ENCODE data around the gene MPND. TPM values are rescaled to one million over a fixed set of nuclear protein-coding genes. Genes with fewer than 3 reads are reported as not detected.

The MPND gene
- total RNA-seq, 1 experiment from 2014 or later: 37.0 TPM

- peaks cover 10 to 20% of the 10 kb centered on the region in 2 experiments for H3K4me1 Mint-ChIP-seq
- DNase-seq: no peak
- Histone ChIP-seq H2BK12ac (ENCODE audit: insufficient read length, low read depth, low read length) (no peak overlapping the region), H3K56ac (ENCODE audit: insufficient read length, low read depth, low read length) (no peak overlapping the region), H2AK5ac (ENCODE audit: insufficient read length, low read length) (no peak overlapping the region), H3K9me3 (ENCODE audit: control insufficient read depth, low read depth, low read length) (no peaks in the 10 kb centered on the region), H3K27ac (ENCODE audit: insufficient read length, low read depth, low read length) (no peak overlapping the region), H4K8ac (replicated peaks; ENCODE audit: insufficient read length, low read depth, low read length) (no peak overlapping the region), H3K4me2 (ENCODE audit: insufficient read depth, insufficient read length, low read length) (no peak overlapping the region), H3T11ph (ENCODE audit: low read length) (no peak overlapping the region), H4K91ac (ENCODE audit: insufficient read length, low read depth, low read length) (no peak overlapping the region), H4K20me1 (ENCODE audit: control insufficient read depth, insufficient read depth, insufficient read length) (no peaks in the 10 kb centered on the region), H2BK5ac (ENCODE audit: insufficient read length, low read length) (no peak overlapping the region), H2AFZ (ENCODE audit: low read length) (no peak overlapping the region), H3K4me1 (ENCODE audit: insufficient read depth, low read length) (no peaks in the 10 kb centered on the region; the same call in 1 of the 2 replicates), H3K9ac (ENCODE audit: extremely low read depth, insufficient read length, low read length) (no peak overlapping the region), H2BK20ac (ENCODE audit: low read depth, low read length, poor library complexity, severe bottlenecking) (no peak overlapping the region), H3K18ac (ENCODE audit: insufficient read length, low read depth, low read length) (peak overlapping the region; percentile 12), H3K23ac (ENCODE audit: insufficient read length, low read depth, low read length) (no peak overlapping the region), H2BK120ac (ENCODE audit: low read depth, low read length, poor library complexity, severe bottlenecking) (no peak overlapping the region), H3K27me3 (ENCODE audit: insufficient read depth, low read length) (no peaks in the 10 kb centered on the region), H4K5ac (ENCODE audit: insufficient read length, low read depth, low read length) (no peak overlapping the region), H3K23me2 (ENCODE audit: insufficient read length, low read depth, low read length, poor library complexity, severe bottlenecking) (no peaks in the 10 kb centered on the region), H2BK15ac (ENCODE audit: low read depth, low read length) (no peak overlapping the region), H3K4ac (ENCODE audit: low read depth, low read length) (no peak overlapping the region), H3K14ac (ENCODE audit: insufficient read depth, low read length) (no peak overlapping the region), H3K79me2 (ENCODE audit: insufficient read depth, low read length) (no peaks in the 10 kb centered on the region), H3K79me1 (ENCODE audit: insufficient read depth, low read depth, low read length, poor library complexity, severe bottlenecking) (no peaks in the 10 kb centered on the region)
- TF ChIP-seq CTCF (conservative IDR thresholded peaks at IDR 0.05): no peak
- H3K27me3 Mint-ChIP-seq (ENCODE audit: low read depth): peaks cover 4% of the 10 kb centered on the region; the same call in 1 of the 2 replicates
- H3K9me3 Mint-ChIP-seq: no peaks in the 10 kb centered on the region
- peaks cover 3 to 23% (median 11%) of the 10 kb centered on the region in 3 experiments; a peak in 4 of 7 replicates for H3K36me3 Mint-ChIP-seq (ENCODE audit: insufficient read depth in 1 of 3, low read depth in 3 of 3)
- no CpG with 5 or more reads among the region's 19 CpGs for WGBS (ENCODE audit: extremely low coverage, insufficient read length, low lambda C conversion rate)
- peak overlapping the region in 2 of 3 experiments; percentile 75 to 77; a peak in 3 of 7 replicates for H3K27ac Mint-ChIP-seq
- no peak overlapping the region for H3K4me3 Mint-ChIP-seq
Measured at GRCh38 chr19:4368128-4368820, 24.9 kb downstream of the MPND start.

Measured in H9 (cell line).